ACHN (cell line): ENCODE results near the gene OR11G2.
"Not testable (repeated sequence)": the region's sequence is repeated elsewhere in the genome, so short reads cannot be mapped to it uniquely, and the experiment has no call there.

Experiments
- DNase-seq: peaks from one replicate; pipeline ENCODE4 v3.0.0-alpha.2; 2015
- in situ Hi-C: cut with HindIII; loops from 2 replicates; pipeline ENCODE4 v1.10.0; 2017; ENCODE audit warnings: low sequenced_read_pairs, low pct_ligation_motif_present, low pct_unique_long_range_greater_than_20kb

OR11G2 gene

GRCh38 chr14:20190596-20190995 is at the start of gene OR11G2:
OR11G2 (plus strand) TSS chr14:20190896; CDS start chr14:20197438, 6,542 bp downstream.
- in situ Hi-C loops, result no loop called here
- DNase-seq, result no peak

GRCh38 chr14:20143911-20144310 is 46.8 kb upstream of the OR11G2 start:
- no peak for DNase-seq
- in situ Hi-C loops, result no loop called here

GRCh38 chr14:20144820-20145219 is 45.9 kb upstream of the OR11G2 start:
- in situ Hi-C loops, result no loop called here
- DNase-seq, result no peak

- no peak for DNase-seq
- in situ Hi-C loops, result no loop called here
Measured at GRCh38 chr14:20164462-20164861, 26.2 kb upstream of the OR11G2 start.

GRCh38 chr14:20167091-20167490 is 23.6 kb upstream of the OR11G2 start:
- no peak for DNase-seq
- in situ Hi-C loops, result no loop called here

- in situ Hi-C loops, result not testable (repeated sequence)
- DNase-seq, result peak; percentile 69
Measured at GRCh38 chr14:20169852-20170251, 20.8 kb upstream of the OR11G2 start.

GRCh38 chr14:20174205-20174604 is 16.5 kb upstream of the OR11G2 start:
- DNase-seq, in situ Hi-C loops: not testable (repeated sequence)

GRCh38 chr14:20176330-20176729 is 14.4 kb upstream of the OR11G2 start:
- no peak for DNase-seq
- in situ Hi-C loops, result no loop called here

- in situ Hi-C loops, result no loop called here
- DNase-seq, result no peak
Measured at GRCh38 chr14:20177433-20177974, 13.2 kb upstream of the OR11G2 start.

GRCh38 chr14:20179218-20179617 is 11.5 kb upstream of the OR11G2 start:
- DNase-seq, result no peak
- in situ Hi-C loops, result no loop called here

GRCh38 chr14:20179880-20180279 is 10.8 kb upstream of the OR11G2 start:
- in situ Hi-C loops, result no loop called here
- DNase-seq, result no peak

GRCh38 chr14:20180486-20180885 is 10.2 kb upstream of the OR11G2 start:
- DNase-seq, result no peak
- in situ Hi-C loops, result no loop called here

GRCh38 chr14:20184181-20184580 is 6.5 kb upstream of the OR11G2 start:
- no peak for DNase-seq
- in situ Hi-C loops, result no loop called here

GRCh38 chr14:20191396-20191795 is 700 bp downstream of the OR11G2 start:
- in situ Hi-C loops, result no loop called here
- DNase-seq, result no peak

- no peak for DNase-seq
- in situ Hi-C loops, result no loop called here
Measured at GRCh38 chr14:20194101-20194500, 3.4 kb downstream of the OR11G2 start.

- DNase-seq, in situ Hi-C loops: not testable (repeated sequence)
Measured at GRCh38 chr14:20195170-20195569, 4.5 kb downstream of the OR11G2 start.

GRCh38 chr14:20195911-20196310 is 5.2 kb downstream of the OR11G2 start:
- in situ Hi-C loops, result no loop called here
- DNase-seq, result no peak

- in situ Hi-C loops, result no loop called here
- no peak for DNase-seq
Measured at GRCh38 chr14:20197459-20197858, 6.8 kb downstream of the OR11G2 start.

- DNase-seq, result no peak
- in situ Hi-C loops, result no loop called here
Measured at GRCh38 chr14:20198991-20199390, 8.3 kb downstream of the OR11G2 start.

GRCh38 chr14:20204721-20205120 is 14.0 kb downstream of the OR11G2 start:
- in situ Hi-C loops, result no loop called here
- DNase-seq, result no peak

- DNase-seq, result no peak
- in situ Hi-C loops, result no loop called here
Measured at GRCh38 chr14:20209595-20209994, 18.9 kb downstream of the OR11G2 start.
